Measurements from ENCODE around the gene SGCE. TPM values are rescaled to one million over a fixed set of nuclear protein-coding genes. Genes with fewer than 3 reads are reported as not detected.

Gene SGCE
- total and polyA plus RNA-seq, 10 of the 15 experiments (the other 5 are each of a cell fraction or from before 2014, with no cell fraction given), result 30.5 to 80.1 (median 49.2) TPM

DNA sequence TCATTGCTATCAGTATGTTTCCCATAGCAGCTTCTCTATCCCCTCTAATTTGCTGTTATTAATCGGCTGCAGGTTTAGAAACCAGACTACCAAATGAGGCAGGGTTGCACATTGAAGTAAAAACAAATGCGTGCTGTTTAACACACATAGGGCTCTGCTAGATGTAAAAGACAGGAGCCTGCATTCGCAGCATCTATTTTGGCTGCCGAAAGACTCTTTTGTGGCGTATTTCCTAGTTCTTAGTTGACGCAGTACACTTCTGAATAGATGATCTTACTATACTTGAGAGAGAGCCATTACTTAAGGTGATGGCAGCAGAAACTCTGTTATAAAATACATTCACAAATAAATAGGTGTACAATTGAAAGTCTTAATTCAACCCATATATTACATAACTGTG lies 21.4 kb downstream of the SGCE start:
- POLR2A ChIA-PET, result no interaction called here
- H4K20me1 ChIP-seq (ENCODE audit: control insufficient read depth, insufficient read depth), result no peaks in the 10 kb centered on the region
- SMC1A ChIA-PET (ENCODE audit: uncharacterized antibody, unreplicated experiment), result interaction anchor here (1.3 to 2.1 kb wide), 2 partner anchors 11 to 25 kb away, joined by 4 to 8 read pairs; no protein-coding TSS in a partner anchor
- no peak overlapping the region for H3K9ac ChIP-seq (ENCODE audit: control insufficient read depth, insufficient read depth, low read length)
- no peak overlapping the region for H2AFZ ChIP-seq (ENCODE audit: control insufficient read depth, low read depth, low read length)
- no peak overlapping the region for H3K27ac ChIP-seq (ENCODE audit: control insufficient read depth, insufficient read depth)
- over 99% methylated on average over 6 of the region's 6 CpGs for WGBS (ENCODE audit: insufficient coverage, insufficient replicate concordance, low lambda C conversion rate, missing lambda C conversion rate)
- BruUV-seq (replicated peaks), result no TSS peak
- ATAC-seq, result no peak
- H3K36me3 ChIP-seq (ENCODE audit: control insufficient read depth in 2 of 2, insufficient read depth in 2 of 2, low read length in 1 of 2), result no peaks in the 10 kb centered on the region
- no peaks in the 10 kb centered on the region for H3K9me3 ChIP-seq (replicated peaks; ENCODE audit: control insufficient read depth, insufficient read depth, low read length)
- no peak for FAIRE-seq
- in situ Hi-C loops (cut with MboI), result no loop called here
- H3K4me2 ChIP-seq (ENCODE audit: control insufficient read depth, insufficient read depth), result no peak overlapping the region
- no peaks in the 10 kb centered on the region; the same call in 1 of the 2 replicates for H3K79me2 ChIP-seq (ENCODE audit: control insufficient read depth, insufficient read depth, low read length)
- no peaks in the 10 kb centered on the region for H3K27me3 ChIP-seq (replicated peaks in 1 of 2; ENCODE audit: control insufficient read depth in 2 of 2, insufficient read depth in 2 of 2, low read length in 1 of 2)
- CTCF ChIA-PET, result interaction anchor here (1.0 to 2.0 kb wide), 2 partner anchors 14 to 19 kb away, joined by 3 to 5 read pairs; no protein-coding TSS in a partner anchor
- RAD21 ChIA-PET (ENCODE audit: unreplicated experiment), result interaction anchor here (3.3 kb wide), 1 partner anchor 14 kb away, joined by 10 read pairs; no protein-coding TSS in a partner anchor
- DNase-seq (ENCODE audit: low read depth, low spot score), result no peak
- no peaks in the 10 kb centered on the region for H3K4me1 ChIP-seq (ENCODE audit: control insufficient read depth, insufficient read depth, low read length)
- no peak overlapping the region for H3K4me3 ChIP-seq
- intact Hi-C loops (cut with micrococcal nuclease; ENCODE audit: unreplicated experiment), result no loop called here
- no peak for TF ChIP-seq EED (IDR thresholded peaks at IDR 0.05; ENCODE audit: low read depth)
- no peak for TF ChIP-seq ZSCAN29 (IDR thresholded peaks at IDR 0.05)
- TF ChIP-seq TCF12 (IDR thresholded peaks at IDR 0.05; ENCODE audit: low read depth, low read length), result no peak
- TF ChIP-seq ASH2L (IDR thresholded peaks at IDR 0.05; ENCODE audit: borderline replicate concordance, low read depth), result no peak
- TF ChIP-seq, protein P1, sequence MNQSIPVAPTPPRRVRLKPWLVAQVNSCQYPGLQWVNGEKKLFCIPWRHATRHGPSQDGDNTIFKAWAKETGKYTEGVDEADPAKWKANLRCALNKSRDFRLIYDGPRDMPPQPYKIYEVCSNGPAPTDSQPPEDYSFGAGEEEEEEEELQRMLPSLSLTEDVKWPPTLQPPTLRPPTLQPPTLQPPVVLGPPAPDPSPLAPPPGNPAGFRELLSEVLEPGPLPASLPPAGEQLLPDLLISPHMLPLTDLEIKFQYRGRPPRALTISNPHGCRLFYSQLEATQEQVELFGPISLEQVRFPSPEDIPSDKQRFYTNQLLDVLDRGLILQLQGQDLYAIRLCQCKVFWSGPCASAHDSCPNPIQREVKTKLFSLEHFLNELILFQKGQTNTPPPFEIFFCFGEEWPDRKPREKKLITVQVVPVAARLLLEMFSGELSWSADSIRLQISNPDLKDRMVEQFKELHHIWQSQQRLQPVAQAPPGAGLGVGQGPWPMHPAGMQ (IDR thresholded peaks at IDR 0.05; ENCODE audit: borderline replicate concordance), result no peak
- TF ChIP-seq, protein P2, sequence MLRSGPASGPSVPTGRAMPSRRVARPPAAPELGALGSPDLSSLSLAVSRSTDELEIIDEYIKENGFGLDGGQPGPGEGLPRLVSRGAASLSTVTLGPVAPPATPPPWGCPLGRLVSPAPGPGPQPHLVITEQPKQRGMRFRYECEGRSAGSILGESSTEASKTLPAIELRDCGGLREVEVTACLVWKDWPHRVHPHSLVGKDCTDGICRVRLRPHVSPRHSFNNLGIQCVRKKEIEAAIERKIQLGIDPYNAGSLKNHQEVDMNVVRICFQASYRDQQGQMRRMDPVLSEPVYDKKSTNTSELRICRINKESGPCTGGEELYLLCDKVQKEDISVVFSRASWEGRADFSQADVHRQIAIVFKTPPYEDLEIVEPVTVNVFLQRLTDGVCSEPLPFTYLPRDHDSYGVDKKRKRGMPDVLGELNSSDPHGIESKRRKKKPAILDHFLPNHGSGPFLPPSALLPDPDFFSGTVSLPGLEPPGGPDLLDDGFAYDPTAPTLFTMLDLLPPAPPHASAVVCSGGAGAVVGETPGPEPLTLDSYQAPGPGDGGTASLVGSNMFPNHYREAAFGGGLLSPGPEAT (IDR thresholded peaks at IDR 0.05; ENCODE audit: low read depth), result no peak
- no peak for TF ChIP-seq DPF2 (IDR thresholded peaks at IDR 0.05)
- TF ChIP-seq ZNF622 (IDR thresholded peaks at IDR 0.05), result no peak
- no peak for TF ChIP-seq JUND (IDR thresholded peaks at IDR 0.05; ENCODE audit: low read depth, low read length)
- TF ChIP-seq, protein P3, sequence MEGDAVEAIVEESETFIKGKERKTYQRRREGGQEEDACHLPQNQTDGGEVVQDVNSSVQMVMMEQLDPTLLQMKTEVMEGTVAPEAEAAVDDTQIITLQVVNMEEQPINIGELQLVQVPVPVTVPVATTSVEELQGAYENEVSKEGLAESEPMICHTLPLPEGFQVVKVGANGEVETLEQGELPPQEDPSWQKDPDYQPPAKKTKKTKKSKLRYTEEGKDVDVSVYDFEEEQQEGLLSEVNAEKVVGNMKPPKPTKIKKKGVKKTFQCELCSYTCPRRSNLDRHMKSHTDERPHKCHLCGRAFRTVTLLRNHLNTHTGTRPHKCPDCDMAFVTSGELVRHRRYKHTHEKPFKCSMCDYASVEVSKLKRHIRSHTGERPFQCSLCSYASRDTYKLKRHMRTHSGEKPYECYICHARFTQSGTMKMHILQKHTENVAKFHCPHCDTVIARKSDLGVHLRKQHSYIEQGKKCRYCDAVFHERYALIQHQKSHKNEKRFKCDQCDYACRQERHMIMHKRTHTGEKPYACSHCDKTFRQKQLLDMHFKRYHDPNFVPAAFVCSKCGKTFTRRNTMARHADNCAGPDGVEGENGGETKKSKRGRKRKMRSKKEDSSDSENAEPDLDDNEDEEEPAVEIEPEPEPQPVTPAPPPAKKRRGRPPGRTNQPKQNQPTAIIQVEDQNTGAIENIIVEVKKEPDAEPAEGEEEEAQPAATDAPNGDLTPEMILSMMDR (IDR thresholded peaks at IDR 0.05 in 2 of 3, conservative IDR thresholded peaks at IDR 0.05 in 1 of 3; ENCODE audit: control insufficient read depth in 2 of 3, extremely low read depth in 1 of 3, insufficient read depth in 1 of 3, low read depth in 3 of 3, low read length in 3 of 3), result no peak
- no peak for TF ChIP-seq ZNF384 (IDR thresholded peaks at IDR 0.05; ENCODE audit: borderline replicate concordance, low read depth, low read length)
- TF ChIP-seq, protein P4, sequence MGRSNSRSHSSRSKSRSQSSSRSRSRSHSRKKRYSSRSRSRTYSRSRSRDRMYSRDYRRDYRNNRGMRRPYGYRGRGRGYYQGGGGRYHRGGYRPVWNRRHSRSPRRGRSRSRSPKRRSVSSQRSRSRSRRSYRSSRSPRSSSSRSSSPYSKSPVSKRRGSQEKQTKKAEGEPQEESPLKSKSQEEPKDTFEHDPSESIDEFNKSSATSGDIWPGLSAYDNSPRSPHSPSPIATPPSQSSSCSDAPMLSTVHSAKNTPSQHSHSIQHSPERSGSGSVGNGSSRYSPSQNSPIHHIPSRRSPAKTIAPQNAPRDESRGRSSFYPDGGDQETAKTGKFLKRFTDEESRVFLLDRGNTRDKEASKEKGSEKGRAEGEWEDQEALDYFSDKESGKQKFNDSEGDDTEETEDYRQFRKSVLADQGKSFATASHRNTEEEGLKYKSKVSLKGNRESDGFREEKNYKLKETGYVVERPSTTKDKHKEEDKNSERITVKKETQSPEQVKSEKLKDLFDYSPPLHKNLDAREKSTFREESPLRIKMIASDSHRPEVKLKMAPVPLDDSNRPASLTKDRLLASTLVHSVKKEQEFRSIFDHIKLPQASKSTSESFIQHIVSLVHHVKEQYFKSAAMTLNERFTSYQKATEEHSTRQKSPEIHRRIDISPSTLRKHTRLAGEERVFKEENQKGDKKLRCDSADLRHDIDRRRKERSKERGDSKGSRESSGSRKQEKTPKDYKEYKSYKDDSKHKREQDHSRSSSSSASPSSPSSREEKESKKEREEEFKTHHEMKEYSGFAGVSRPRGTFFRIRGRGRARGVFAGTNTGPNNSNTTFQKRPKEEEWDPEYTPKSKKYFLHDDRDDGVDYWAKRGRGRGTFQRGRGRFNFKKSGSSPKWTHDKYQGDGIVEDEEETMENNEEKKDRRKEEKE (IDR thresholded peaks at IDR 0.05), result no peak
- TF ChIP-seq, protein P5, sequence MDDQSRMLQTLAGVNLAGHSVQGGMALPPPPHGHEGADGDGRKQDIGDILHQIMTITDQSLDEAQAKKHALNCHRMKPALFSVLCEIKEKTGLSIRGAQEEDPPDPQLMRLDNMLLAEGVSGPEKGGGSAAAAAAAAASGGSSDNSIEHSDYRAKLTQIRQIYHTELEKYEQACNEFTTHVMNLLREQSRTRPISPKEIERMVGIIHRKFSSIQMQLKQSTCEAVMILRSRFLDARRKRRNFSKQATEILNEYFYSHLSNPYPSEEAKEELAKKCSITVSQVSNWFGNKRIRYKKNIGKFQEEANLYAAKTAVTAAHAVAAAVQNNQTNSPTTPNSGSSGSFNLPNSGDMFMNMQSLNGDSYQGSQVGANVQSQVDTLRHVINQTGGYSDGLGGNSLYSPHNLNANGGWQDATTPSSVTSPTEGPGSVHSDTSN (IDR thresholded peaks at IDR 0.05; ENCODE audit: insufficient replicate concordance, low read depth, low read length), result no peak
- no peak for TF ChIP-seq GABPA (IDR thresholded peaks at IDR 0.05; ENCODE audit: low read depth)
- TF ChIP-seq SUZ12 (IDR thresholded peaks at IDR 0.05; ENCODE audit: unreplicated experiment), result no peak

Measured in GM12878 (cell line).